GM21381 (cell line): Measurements from ENCODE around the gene POLR2H.
A peak's percentile ranks its signal among the peaks of the same experiment; 100 is the strongest.
"Not testable (repeated sequence)": the region's sequence is repeated elsewhere in the genome, so short reads cannot be mapped to it uniquely, and the experiment has no call there.

Experiments
- ATAC-seq: cut with Tn5 transposase; IDR thresholded peaks from one replicate; pipeline ENCODE4 v1.9.1; 2021; ENCODE audit warnings: mild to moderate bottlenecking, moderate library complexity; ENCODE audit not compliant: unreplicated experiment

The POLR2H gene

GRCh38 chr3:184335661-184336546 is 25.6 kb upstream of the POLR2H start:
- peak; percentile 83 for ATAC-seq

DNA sequence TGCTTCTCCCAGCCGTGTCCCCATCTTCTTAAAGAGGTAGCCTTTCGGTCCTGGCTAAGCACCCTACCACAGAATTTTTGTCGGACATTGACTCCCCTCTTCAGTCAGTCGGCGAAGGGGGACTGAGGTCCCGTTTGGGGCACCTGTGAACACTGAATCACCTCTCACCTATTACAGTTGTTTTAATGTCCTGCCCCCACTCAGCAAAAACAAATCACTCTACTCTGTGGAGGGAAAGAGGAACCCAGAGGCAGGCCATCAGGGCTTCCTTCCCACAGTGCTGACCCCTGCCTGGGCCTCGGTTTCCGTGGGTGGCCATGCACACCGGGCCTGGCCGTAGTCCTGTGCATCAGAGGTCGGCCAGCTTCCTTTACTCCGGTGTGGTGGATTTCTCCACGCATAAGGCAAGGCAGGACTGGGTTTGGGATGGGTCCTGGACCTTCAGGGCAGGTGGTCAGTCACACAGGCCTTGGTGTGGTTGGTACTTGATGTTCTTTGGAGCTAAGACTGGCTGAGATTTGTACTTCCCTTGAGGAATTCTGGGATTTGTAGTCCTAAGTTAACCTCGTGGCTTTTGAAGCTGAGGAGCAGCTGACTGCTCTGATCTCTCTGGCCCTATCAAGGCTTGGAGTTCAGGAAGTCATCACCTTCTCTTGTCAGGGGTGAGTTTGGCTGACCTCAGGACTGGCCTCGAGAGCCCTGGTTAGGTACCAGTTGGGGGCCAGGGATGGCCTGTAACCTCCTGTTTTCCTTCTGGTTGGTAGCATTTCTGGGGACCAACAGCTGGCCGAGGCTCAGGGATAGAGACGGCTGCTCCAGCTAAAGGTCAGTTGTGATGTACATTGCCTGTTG is 24.7 kb upstream of the POLR2H start:
- ATAC-seq = no peak

- ATAC-seq = no peak
These were observed 24.2 kb upstream of the POLR2H start, which contains the start of gene FAM131A for GRCh38 chr3:184337399-184337714. TSS of gene FAM131A (plus strand) at chr3:184337600. CDS start at chr3:184337631, 31 bp downstream.

DNA sequence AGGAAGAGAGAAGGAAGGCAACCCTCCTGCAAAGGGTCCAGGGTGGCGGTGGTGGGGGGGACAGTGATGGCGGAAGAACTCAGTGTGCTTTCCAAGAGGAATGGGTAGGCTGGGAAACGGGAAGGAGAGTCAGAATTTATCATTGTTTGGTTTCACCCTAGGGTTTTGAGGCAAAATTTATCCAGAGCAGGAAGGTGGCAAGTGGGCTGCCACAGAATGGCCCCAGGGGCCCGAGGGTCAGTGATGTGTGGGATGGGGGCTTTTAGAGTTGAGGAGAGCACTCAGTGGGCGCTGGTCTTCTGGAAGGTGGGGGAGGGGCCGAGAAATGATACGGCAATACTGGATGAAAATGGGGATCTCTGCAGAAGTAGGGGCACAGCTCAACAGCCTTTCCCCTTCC is 23.5 kb upstream of the POLR2H start:
- ATAC-seq = no peak

GRCh38 chr3:184338511-184338945 is 23.0 kb upstream of the POLR2H start:
- no peak for ATAC-seq

DNA sequence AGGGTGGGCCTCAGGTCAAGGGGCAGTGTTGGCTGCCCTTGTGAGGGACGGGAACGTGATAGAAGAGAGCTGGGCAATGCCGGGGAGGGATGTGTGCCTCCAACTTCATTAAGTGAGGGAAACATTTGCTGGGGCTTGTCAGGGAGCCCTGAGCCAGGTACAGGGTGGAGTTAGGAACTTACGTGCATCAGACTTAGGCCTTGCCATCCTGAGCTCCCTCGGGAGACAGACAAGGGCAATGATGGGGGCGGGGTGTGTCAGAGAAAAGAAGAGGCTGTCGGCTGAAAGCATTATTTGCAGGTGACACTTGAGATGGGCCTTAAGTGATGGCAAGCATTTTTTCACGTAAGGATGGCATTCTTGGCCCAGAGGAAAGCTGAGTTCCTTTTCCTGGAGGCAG is 22.5 kb upstream of the POLR2H start:
- ATAC-seq = no peak

- not testable (repeated sequence) for ATAC-seq
These were observed 21.9 kb upstream of the POLR2H start for GRCh38 chr3:184339451-184340135.

DNA sequence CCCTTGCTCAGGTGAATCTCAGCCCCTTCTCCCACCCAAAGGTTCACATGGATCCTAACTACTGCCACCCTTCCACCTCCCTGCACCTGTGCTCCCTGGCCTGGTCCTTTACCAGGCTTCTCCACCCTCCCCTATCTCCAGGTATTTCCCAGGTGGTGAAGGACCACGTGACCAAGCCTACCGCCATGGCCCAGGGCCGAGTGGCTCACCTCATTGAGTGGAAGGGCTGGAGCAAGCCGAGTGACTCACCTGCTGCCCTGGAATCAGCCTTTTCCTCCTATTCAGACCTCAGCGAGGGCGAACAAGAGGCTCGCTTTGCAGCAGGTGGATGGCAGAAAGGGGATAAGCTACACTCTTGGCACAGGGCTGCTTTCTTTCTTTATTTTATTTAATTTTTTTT is 19.6 kb upstream of the POLR2H start:
- no peak for ATAC-seq

DNA sequence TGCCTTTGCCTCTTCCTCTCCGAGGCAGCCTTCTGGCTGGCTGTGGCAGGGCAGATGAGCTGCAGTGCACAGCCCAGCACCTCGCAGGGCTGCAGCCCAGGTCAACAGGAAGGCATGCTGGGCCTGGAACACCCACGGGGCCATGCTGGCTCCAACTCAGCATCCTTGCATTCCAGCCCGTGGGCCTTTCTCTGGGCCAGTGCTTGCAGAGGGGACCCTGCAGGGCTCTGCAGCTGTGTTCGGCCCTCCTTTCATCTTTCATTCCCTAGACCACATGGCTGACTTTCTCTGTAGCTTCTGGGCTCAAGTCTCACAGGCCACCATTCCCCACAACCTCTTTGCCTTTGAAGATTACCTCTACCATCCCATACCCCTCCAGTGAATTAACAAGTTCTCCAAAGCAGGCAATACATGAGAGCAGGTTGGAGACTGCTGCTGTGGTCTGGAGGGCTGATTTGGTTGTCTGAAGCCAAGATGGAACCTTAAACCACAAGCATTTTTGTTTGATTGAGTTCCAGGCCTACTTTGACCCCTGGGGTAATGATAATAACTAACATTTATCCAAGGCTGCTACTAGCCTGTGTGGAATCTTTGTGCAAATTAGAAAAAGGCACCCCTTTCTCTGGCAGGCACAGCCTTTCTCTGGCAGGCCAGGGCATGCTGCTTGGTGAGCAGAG is 18.2 kb upstream of the POLR2H start:
- no peak for ATAC-seq

DNA sequence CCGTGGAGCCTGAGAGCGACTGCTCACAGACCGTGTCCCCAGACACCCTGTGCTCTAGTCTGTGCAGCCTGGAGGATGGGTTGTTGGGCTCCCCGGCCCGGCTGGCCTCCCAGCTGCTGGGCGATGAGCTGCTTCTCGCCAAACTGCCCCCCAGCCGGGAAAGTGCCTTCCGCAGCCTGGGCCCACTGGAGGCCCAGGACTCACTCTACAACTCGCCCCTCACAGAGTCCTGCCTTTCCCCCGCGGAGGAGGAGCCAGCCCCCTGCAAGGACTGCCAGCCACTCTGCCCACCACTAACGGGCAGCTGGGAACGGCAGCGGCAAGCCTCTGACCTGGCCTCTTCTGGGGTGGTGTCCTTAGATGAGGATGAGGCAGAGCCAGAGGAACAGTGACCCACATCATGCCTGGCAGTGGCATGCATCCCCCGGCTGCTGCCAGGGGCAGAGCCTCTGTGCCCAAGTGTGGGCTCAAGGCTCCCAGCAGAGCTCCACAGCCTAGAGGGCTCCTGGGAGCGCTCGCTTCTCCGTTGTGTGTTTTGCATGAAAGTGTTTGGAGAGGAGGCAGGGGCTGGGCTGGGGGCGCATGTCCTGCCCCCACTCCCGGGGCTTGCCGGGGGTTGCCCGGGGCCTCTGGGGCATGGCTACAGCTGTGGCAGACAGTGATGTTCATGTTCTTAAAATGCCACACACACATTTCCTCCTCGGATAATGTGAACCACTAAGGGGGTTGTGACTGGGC is 16.8 kb upstream of the POLR2H start:
- no peak for ATAC-seq

DNA sequence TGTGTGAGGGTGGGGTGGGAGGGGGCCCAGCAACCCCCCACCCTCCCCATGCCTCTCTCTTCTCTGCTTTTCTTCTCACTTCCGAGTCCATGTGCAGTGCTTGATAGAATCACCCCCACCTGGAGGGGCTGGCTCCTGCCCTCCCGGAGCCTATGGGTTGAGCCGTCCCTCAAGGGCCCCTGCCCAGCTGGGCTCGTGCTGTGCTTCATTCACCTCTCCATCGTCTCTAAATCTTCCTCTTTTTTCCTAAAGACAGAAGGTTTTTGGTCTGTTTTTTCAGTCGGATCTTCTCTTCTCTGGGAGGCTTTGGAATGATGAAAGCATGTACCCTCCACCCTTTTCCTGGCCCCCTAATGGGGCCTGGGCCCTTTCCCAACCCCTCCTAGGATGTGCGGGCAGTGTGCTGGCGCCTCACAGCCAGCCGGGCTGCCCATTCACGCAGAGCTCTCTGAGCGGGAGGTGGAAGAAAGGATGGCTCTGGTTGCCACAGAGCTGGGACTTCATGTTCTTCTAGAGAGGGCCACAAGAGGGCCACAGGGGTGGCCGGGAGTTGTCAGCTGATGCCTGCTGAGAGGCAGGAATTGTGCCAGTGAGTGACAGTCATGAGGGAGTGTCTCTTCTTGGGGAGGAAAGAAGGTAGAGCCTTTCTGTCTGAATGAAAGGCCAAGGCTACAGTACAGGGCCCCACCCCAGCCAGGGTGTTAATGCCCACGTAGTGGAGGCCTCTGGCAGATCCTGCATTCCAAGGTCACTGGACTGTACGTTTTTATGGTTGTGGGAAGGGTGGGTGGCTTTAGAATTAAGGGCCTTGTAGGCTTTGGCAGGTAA is 16.0 kb upstream of the POLR2H start:
- ATAC-seq = no peak

DNA sequence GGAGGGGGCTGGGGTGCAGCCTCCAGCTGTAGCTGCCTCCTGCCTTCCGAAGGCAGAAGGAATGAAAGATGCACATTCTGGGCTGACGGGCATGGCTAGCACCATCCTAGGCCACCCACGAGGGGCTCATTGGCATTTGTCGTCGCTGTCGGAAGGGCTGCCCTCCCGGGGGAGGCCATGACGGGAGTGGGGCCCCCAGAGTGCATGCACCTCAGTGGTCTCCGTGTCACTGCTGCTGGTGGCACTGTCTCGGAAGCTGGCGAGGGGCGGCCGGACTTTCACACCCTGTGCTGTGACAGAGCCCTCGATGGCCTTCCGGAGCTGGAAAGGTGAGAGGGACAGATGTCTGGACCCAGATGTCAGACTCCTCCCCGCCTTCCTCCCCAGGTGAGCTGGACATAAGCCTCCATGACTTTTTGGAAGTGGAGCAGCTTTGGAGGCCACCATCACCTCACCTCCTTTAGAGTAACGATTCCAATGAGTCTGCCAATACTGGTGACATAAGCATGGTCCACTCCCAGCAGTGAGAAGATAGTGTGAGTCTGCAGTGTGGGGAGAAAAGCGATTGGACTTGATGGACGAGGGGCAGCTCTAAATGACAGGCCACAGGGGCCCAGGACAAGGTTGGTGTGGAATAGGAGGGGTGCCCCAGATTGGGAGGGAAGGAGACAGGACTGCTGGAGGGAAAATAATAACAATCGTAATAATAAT is 14.9 kb upstream of the POLR2H start:
- no peak for ATAC-seq

- ATAC-seq = no peak
These were observed 14.0 kb upstream of the POLR2H start for GRCh38 chr3:184347321-184348056.

- ATAC-seq = no peak
These were observed 13.5 kb upstream of the POLR2H start for GRCh38 chr3:184348057-184348382.

DNA sequence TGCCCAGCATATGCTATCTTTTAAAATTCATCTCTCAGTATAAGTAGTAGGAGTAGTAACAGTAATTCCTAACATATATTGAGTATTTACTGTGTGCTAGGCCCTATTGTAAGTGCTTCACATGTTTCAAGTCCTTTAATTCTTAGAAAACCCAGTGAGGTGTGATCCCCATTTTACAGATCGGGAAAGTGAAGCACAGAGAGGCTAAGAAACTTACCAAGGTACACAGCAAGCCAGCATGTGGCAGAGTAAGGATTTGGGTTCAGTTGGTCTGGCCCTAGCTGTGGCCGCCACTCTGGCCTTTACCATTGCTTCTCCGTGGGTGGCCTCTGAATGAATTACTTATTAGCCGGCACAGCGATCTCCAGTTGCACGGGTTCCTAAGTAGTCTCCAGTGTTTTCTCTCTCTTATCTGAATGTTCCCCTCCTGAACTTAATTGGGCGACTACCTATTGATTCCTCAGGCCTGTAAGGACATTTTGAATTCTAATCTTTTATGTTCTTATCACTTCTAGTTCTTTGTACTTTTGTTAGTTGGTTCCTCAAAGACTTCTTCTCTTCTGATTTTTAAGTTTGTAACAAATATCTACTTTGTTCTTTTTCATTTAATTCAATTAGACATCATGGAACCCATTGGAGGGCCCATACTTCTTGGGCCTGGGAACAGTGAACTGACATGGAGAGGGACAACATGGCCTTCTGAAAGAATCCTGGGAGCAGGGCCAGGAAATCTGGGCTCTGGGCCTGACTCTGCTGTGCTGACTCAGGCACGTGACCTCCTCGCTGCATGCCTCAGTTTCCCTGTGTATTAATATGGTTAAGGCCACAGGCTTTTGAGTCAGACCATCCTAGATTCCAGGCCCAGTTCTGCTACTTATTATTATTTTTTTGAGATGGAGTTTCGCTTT is 11.7 kb upstream of the POLR2H start:
- ATAC-seq = no peak

- no peak for ATAC-seq
These were observed 10.9 kb upstream of the POLR2H start for GRCh38 chr3:184350618-184351017.

DNA sequence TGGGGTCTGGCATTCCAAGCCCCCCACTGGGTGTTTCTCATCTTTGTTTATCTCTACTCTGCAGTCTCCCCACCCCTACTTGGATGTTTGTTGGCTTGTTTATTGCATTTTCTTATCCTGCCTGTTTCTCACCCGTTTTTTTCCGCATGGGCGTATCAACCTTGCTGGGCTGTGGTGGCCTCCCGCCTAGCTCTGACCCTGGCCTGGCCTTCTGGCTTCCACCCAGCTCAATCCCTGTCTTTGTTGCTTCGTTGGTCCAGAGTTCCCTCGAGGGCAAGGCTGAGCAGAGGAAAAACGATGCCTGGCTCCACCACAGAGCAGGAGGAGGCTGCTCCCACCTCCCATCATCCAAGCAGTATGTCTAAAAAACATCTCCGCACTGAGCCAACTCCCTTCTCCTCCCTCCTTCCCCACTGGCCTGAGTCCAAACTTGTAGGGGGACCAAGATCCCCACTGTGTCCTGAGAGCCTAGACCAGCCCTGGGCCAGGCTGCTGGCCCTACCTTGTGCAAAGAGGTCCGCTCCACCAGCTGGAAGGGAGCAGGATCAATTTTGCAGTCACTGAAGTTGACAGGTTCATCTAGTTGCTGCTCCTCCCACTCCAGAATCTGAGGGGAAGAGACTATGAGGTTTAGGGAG is 9.9 kb upstream of the POLR2H start:
- ATAC-seq = no peak
